Type B pancreatic cell (in vitro differentiated cells): ENCODE measurements around the gene BLNK. TPM values are rescaled to one million over a fixed set of nuclear protein-coding genes. Genes with fewer than 3 reads are reported as not detected.

Experiments used
- DNase-seq: peaks from one replicate; pipeline ENCODE4 v3.0.0; 2021; ENCODE audit warnings: mixed read lengths; ENCODE audit not compliant: unreplicated experiment; ENCODE audit errors: extremely low spot score
- H3K27ac Mint-ChIP-seq: 2 replicates; pipeline ENCODE4 v1.8.0; 2021; ENCODE audit warnings: mild to moderate bottlenecking, mixed read lengths
- H3K27me3 Mint-ChIP-seq: 2 replicates; pipeline ENCODE4 v1.8.0; 2021; ENCODE audit warnings: mixed read lengths
- H3K36me3 Mint-ChIP-seq: 2 replicates; pipeline ENCODE4 v1.8.0; 2021; ENCODE audit warnings: mixed read lengths
- H3K4me1 Mint-ChIP-seq: one replicate; pipeline ENCODE4 v1.8.0; 2021; ENCODE audit warnings: mixed read lengths; ENCODE audit not compliant: unreplicated experiment
- H3K4me3 Mint-ChIP-seq: 2 replicates; pipeline ENCODE4 v1.8.0; 2021; ENCODE audit warnings: mild to moderate bottlenecking, mixed read lengths
- H3K9me3 Mint-ChIP-seq: 2 replicates; pipeline ENCODE4 v1.8.0; 2021; ENCODE audit warnings: mixed read lengths
- CTCF ChIP-seq: fragments of 200-600 bp; sonication (generic); conservative IDR thresholded peaks from 2 replicates; pipeline ENCODE4 v1.5.0; 2021; ENCODE audit warnings: antibody characterized with exemption, mild to moderate bottlenecking
- total RNA-seq: library from RNA; stranded (reverse); gene quantifications from 2 replicates; pipeline ENCODE4 v1.2.1, GENCODE V29; 2021; ENCODE audit warnings: low replicate concordance

BLNK gene
- total RNA-seq, 1 donor from 2014 or later: 21.7 TPM

DNA sequence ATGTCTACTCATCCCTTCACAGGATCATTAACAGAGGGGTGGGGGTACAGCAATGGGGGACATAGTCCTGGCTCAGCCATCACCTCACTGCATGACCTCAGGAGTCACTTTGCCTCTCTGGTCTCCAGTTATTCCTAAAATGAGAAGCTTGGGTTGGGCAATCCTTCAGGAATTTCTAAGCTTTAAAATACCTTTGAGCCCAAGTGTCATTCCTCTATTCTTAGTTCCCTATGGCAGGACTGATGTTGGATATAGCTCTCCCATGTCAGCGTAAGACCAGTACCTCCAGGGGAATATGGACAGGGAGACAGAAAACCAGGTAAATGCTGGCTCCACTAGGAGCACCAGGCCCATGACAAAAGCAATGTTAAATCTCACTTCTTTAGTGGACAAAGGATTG, 34.5 kb downstream of the BLNK start:
- Mint-ChIP-seq H3K4me1 (no peaks in the 10 kb centered on the region), H3K36me3 (peaks cover 4% of the 10 kb centered on the region), H3K27me3 (no peaks in the 10 kb centered on the region), H3K27ac (no peak overlapping the region), H3K4me3 (no peak overlapping the region), H3K9me3 (no peaks in the 10 kb centered on the region)
- TF ChIP-seq CTCF: no peak
- DNase-seq: no peak

GRCh38 chr10:96236090-96236478, 35.3 kb downstream of the BLNK start:
- Mint-ChIP-seq H3K4me1 (no peaks in the 10 kb centered on the region), H3K27ac (no peak overlapping the region), H3K27me3 (no peaks in the 10 kb centered on the region), H3K9me3 (no peaks in the 10 kb centered on the region), H3K4me3 (no peak overlapping the region), H3K36me3 (peaks cover 4% of the 10 kb centered on the region)
- no peak for TF ChIP-seq CTCF
- no peak for DNase-seq

DNA sequence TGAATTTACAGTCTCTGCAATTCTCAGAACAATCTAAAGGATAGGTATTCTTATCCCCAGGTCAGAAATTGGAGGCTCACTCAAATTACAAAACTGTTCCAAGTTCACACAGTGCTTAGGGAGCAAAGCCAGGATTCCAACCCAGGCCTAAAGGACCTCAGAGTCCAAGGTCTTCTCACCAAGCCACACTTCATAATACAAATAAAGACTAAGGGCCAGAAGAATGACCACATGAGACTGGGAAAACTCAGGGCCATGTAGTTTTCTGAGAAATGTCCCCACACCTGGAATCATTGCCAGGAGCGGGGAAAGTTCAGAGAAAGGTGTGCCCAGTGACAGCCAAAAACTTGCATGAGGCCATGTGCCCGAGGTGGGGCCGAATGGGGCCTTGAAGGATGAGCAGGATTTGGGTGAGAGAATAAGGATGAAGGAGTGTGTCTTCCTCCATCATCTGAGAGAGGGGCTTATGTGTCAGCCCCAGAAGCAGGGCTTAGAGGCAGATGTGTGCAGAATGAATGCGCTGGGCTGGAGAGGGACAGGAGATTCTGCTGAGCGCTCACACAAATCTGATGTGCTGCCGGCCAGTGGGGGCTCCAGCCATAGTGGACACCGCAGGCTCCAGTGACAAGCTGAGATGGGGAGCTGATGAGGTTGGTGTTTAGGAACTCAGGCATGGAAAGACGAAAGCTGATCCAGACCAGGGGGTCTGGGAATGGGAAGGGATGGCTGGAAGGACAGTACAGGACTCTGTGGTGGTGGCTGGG, 35.9 kb downstream of the BLNK start:
- H3K27me3 Mint-ChIP-seq: no peaks in the 10 kb centered on the region
- H3K4me3 Mint-ChIP-seq: no peak overlapping the region
- H3K27ac Mint-ChIP-seq: no peak overlapping the region
- H3K36me3 Mint-ChIP-seq: peaks cover 4% of the 10 kb centered on the region
- no peak for DNase-seq
- H3K9me3 Mint-ChIP-seq: no peaks in the 10 kb centered on the region
- no peak for TF ChIP-seq CTCF
- H3K4me1 Mint-ChIP-seq: no peaks in the 10 kb centered on the region

DNA sequence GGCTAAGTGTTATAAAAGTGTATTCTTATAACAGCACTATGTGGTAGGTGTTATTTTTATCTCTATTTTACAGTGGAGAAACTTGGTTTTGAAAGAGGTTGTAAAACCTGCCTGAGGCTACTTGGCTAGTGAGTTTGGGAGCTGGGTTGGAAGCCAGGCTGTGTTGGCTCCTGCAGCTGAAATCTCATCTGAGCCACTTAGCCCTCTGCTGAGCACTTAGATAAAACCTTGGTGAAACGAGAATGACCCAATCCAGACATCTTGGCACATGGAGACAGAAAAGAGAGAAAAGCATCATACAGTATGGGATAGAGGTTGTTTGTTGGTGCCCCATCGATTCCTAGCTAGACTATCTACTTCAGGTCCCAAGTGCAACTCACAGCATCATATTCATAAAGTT, 37.4 kb downstream of the BLNK start:
- TF ChIP-seq CTCF: no peak
- Mint-ChIP-seq H3K36me3 (peaks cover 2% of the 10 kb centered on the region), H3K4me1 (no peaks in the 10 kb centered on the region), H3K27ac (no peak overlapping the region), H3K4me3 (no peak overlapping the region), H3K27me3 (no peaks in the 10 kb centered on the region), H3K9me3 (no peaks in the 10 kb centered on the region)
- DNase-seq: no peak

DNA sequence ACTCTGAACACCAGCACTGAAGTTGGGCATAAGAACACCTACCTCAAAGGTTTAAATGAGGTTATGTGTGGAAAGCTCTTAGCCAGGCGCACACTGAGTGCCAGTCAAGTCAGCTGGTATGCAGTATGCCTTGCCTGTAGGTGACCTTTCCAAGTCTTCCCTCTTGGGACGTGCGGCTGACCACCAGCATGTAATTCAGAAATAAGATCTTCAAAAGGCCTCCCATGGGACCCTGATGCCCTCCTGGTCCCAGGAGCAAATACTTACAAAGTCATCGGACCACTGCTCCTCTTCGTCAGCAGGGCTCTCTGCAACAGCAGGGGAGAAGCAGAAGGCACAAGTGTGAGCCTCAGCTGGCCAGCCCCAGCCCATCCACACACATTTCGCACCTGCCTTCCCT, 40.8 kb downstream of the BLNK start:
- no peak overlapping the region for H3K27ac Mint-ChIP-seq
- no peaks in the 10 kb centered on the region for H3K4me1 Mint-ChIP-seq
- no peaks in the 10 kb centered on the region for H3K9me3 Mint-ChIP-seq
- no peaks in the 10 kb centered on the region for H3K36me3 Mint-ChIP-seq
- H3K4me3 Mint-ChIP-seq: no peak overlapping the region
- H3K27me3 Mint-ChIP-seq: no peaks in the 10 kb centered on the region
- DNase-seq: no peak
- no peak for TF ChIP-seq CTCF
